GM20000 (cell line): ENCODE measurements around the gene BOD1L2.

Experiments used
- DNase-seq: peaks from one replicate; pipeline ENCODE4 v3.0.0; 2012; ENCODE audit warnings: low spot score
- CTCF ChIP-seq: IDR thresholded peaks from 2 replicates; pipeline ENCODE4 v1.5.1; 2012; ENCODE audit warnings: mild to moderate bottlenecking, control low read depth; ENCODE audit errors: extremely low read depth, missing control alignments

The BOD1L2 gene

GRCh38 chr18:57137847-57138246 is 9.0 kb upstream of the BOD1L2 start:
- no peak for TF ChIP-seq CTCF
- no peak for DNase-seq

GRCh38 chr18:57141208-57142129 is 5.4 kb upstream of the BOD1L2 start:
- DNase-seq: no peak
- no peak for TF ChIP-seq CTCF

DNA sequence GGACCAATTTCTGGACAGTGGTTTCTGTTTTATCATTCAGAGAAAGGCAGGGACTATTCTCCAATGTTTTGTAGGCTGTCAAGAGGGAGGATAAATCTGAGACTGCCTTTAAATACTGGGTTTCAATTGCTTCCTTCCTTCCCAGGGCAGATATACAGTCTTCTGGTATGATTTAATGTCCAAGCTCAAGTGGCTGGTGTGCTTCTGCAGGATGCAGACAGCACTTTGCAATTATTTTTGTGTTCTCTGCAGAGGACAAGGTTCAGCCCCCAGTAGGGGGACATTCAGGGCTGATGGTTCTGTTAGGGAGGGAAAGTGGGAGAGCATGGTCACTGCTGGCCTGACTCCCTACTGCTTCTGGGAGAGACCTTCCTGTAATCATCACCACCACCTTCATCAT is 4.6 kb upstream of the BOD1L2 start:
- TF ChIP-seq CTCF: no peak
- DNase-seq: no peak

- DNase-seq: no peak
- no peak for TF ChIP-seq CTCF
Measured at GRCh38 chr18:57143265-57143664, 3.6 kb upstream of the BOD1L2 start.

- DNase-seq: no peak
- TF ChIP-seq CTCF: no peak
Measured at GRCh38 chr18:57148263-57148662, 1.4 kb downstream of the BOD1L2 start.

DNA sequence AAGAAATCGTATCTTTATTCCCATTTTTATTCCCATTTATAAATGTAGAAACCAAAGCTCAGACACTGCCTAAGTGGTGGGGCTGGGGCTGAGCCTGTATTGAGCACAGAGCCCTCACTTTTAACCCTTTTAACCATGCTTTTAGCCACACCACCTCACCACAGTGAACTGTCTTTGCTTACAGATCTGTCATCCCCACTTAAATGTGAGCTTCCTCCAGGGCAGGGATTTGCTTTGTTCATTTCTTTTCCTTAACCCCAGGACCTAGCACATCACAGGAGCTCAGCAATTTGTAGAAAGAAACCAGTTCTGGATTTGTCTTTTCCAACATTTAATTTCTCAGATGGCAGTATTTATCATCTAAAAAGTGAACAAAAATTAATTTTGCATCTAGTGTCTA is 2.2 kb downstream of the BOD1L2 start:
- no peak for DNase-seq
- TF ChIP-seq CTCF: no peak

- no peak for TF ChIP-seq CTCF
- DNase-seq: no peak
Measured at GRCh38 chr18:57149531-57149930, 2.6 kb downstream of the BOD1L2 start.
